Esophagus muscularis mucosa (tissue), 4 donors: ENCODE measurements around the gene LENG8. TPM values are rescaled to one million over a fixed set of nuclear protein-coding genes. Genes with fewer than 3 reads are reported as not detected.

Experiments
- DNase-seq: peaks from one replicate; pipeline ENCODE4 v3.0.0-alpha.2; 2017; ENCODE audit errors: extremely low spot score
- H3K27ac ChIP-seq, 4 donors: fragments of 200-600 bp; sonication (generic); replicated peaks in 1 of 4; 1 replicate in 3 of 4; 2 replicates in 1 of 4; pipeline ENCODE4 v1.5.1; 2016 to 2019; ENCODE audit warnings: mild to moderate bottlenecking in 1 of 4
- H3K27me3 ChIP-seq, 4 donors: fragments of 200-600 bp; sonication (generic); one replicate each; pipeline versions ENCODE4 v1.5.1 to v1.6.0; 2016 to 2019
- H3K36me3 ChIP-seq, 4 donors: fragments of 200-600 bp; sonication (generic); one replicate each; pipeline ENCODE4 v1.5.1; 2016 to 2019
- H3K4me1 ChIP-seq, 4 donors: fragments of 200-600 bp; sonication (generic); one replicate each; pipeline ENCODE4 v1.5.1; 2016 to 2019
- H3K4me3 ChIP-seq, 4 donors: fragments of 200-600 bp; sonication (generic); 1 replicate in 2 of 4; 2 replicates in 2 of 4; pipeline ENCODE4 v1.5.1; 2016 to 2019; ENCODE audit warnings: mild to moderate bottlenecking in 4 of 4, moderate library complexity in 1 of 4
- H3K9me3 ChIP-seq, 4 donors: fragments of 200-600 bp; sonication (generic); 1 replicate in 3 of 4; 2 replicates in 1 of 4; pipeline ENCODE4 v1.5.1; 2016 to 2019
- CTCF ChIP-seq, 3 experiments: fragments of 200-600 bp in 2 of 3; fragments of 450-650 bp in 1 of 3; sonication (generic) in 2 of 3; IDR thresholded peaks; one replicate each; pipeline ENCODE4 v1.5.1; 2017 to 2019; ENCODE audit warnings: antibody characterized with exemption in 3 of 3, mild to moderate bottlenecking in 2 of 3, moderate library complexity in 1 of 3
- EP300 ChIP-seq: sonication (generic); formaldehyde crosslinking; IDR thresholded peaks from one replicate; pipeline ENCODE4 v1.6.1; 2017; ENCODE audit warnings: antibody characterized with exemption
- POLR2A ChIP-seq: fragments of 450-650 bp; IDR thresholded peaks from one replicate; pipeline ENCODE4 v1.6.1; 2017; ENCODE audit warnings: antibody characterized with exemption, moderate library complexity, mild to moderate bottlenecking, low read depth
- POLR2AphosphoS5 ChIP-seq, 2 donors: sonication (generic); formaldehyde crosslinking; IDR thresholded peaks; one replicate each; pipeline ENCODE4 v1.6.1; 2017; ENCODE audit warnings: antibody characterized with exemption in 2 of 2
- WGBS: methylation state at CpG from one replicate; pipeline ENCODE4 v1.1.5; 2018; 5-methylcytosine and 5-hydroxymethylcytosine counted together
- intact Hi-C: fragments of 100-400 bp; cut with DNase I; formaldehyde crosslinking; loops from one replicate; pipeline ENCODE4 v1.15.1; 2023
- total RNA-seq, 4 donors: library from RNA; depleted of rRNA; stranded (reverse); fragments of >200 nt; gene quantifications; one replicate each; pipeline versions ENCODE4 v1.1.0 to v1.2.1, GENCODE V29; 2016

LENG8 gene
- total RNA-seq, 4 donors from 2014 or later = 42.9 to 115 (median 72.2) TPM

GRCh38 chr19:54435551-54436016 is 13.4 kb upstream of the LENG8 start:
- peak overlapping the region in 1 of 4 donors; percentile 18 for H3K27ac ChIP-seq
- peaks cover 0 to 24% (median 7%) of the 10 kb centered on the region in 4 donors for H3K27me3 ChIP-seq
- TF ChIP-seq POLR2AphosphoS5 (IDR thresholded peaks at IDR 0.05) (no peak), POLR2A (no peak)
- H3K9me3 ChIP-seq = no peaks in the 10 kb centered on the region
- H3K36me3 ChIP-seq = peaks cover 0 to 5% (median 1%) of the 10 kb centered on the region in 4 donors
- no peak for DNase-seq
- WGBS = 45% methylated on average over 13 of the region's 16 CpGs
- intact Hi-C loops = loop anchor here (5.0 kb wide), 1 partner anchor 42 kb away; no protein-coding TSS in a partner anchor
- H3K4me1 ChIP-seq = peaks cover 33 to 53% (median 44%) of the 10 kb centered on the region in 4 donors
- no peak overlapping the region for H3K4me3 ChIP-seq

- H3K4me1 ChIP-seq = peaks cover 28 to 48% (median 39%) of the 10 kb centered on the region in 4 donors
- no peak overlapping the region for H3K4me3 ChIP-seq
- intact Hi-C loops = loop anchor here (5.0 kb wide), 1 partner anchor 41 kb away; no protein-coding TSS in a partner anchor
- peaks cover 0 to 9% (median 2%) of the 10 kb centered on the region in 4 donors for H3K36me3 ChIP-seq
- H3K9me3 ChIP-seq = no peaks in the 10 kb centered on the region
- whole genome bisulfite sequencing = 52% methylated on average over 9 of the region's 15 CpGs
- peaks cover 0 to 19% (median 3%) of the 10 kb centered on the region in 4 donors for H3K27me3 ChIP-seq
- peak overlapping the region in 1 of 4 donors; percentile 18 for H3K27ac ChIP-seq
- DNase-seq = no peak
- TF ChIP-seq CTCF (IDR thresholded peaks at IDR 0.05) (no peak), POLR2AphosphoS5 (IDR thresholded peaks at IDR 0.05) (no peak), EP300 (no peak)
Measured at GRCh38 chr19:54436031-54436523, 12.9 kb upstream of the LENG8 start.

GRCh38 chr19:54436628-54437252 is 12.3 kb upstream of the LENG8 start:
- H3K4me1 ChIP-seq = peaks cover 21 to 41% (median 32%) of the 10 kb centered on the region in 4 donors
- no peaks in the 10 kb centered on the region for H3K9me3 ChIP-seq
- DNase-seq = no peak
- H3K27me3 ChIP-seq = peaks cover 0 to 13% (median 3%) of the 10 kb centered on the region in 4 donors
- intact Hi-C loops = loop anchor here (5.0 kb wide), 1 partner anchor 41 kb away; no protein-coding TSS in a partner anchor
- TF ChIP-seq EP300 (no peak), POLR2A (no peak), CTCF (IDR thresholded peaks at IDR 0.05) (no peak), POLR2AphosphoS5 (IDR thresholded peaks at IDR 0.05) (no peak)
- no peak overlapping the region for H3K4me3 ChIP-seq
- H3K27ac ChIP-seq = peak overlapping the region in 1 of 4 donors; percentile 18
- 68% methylated on average over 10 of the region's 10 CpGs for WGBS
- peaks cover 0 to 14% (median 2%) of the 10 kb centered on the region in 4 donors for H3K36me3 ChIP-seq

- Histone ChIP-seq H3K36me3 (peaks cover 0 to 36% (median 11%) of the 10 kb centered on the region in 4 donors), H3K9me3 (no peaks in the 10 kb centered on the region), H3K4me3 (no peak overlapping the region), H3K27ac (no peak overlapping the region), H3K27me3 (no peaks in the 10 kb centered on the region), H3K4me1 (peaks cover 20 to 37% (median 29%) of the 10 kb centered on the region in 4 donors)
- TF ChIP-seq POLR2A (no peak), CTCF (IDR thresholded peaks at IDR 0.05) (peak in 2 of 3 experiments; percentile 11 to 29), POLR2AphosphoS5 (IDR thresholded peaks at IDR 0.05) (no peak), EP300 (no peak)
- WGBS = 63% methylated on average over 10 of the region's 15 CpGs
- DNase-seq = no peak
- intact Hi-C loops = loop anchor here (5.0 kb wide), 1 partner anchor 38 kb away; no protein-coding TSS in a partner anchor
Measured at GRCh38 chr19:54439174-54439851, 9.7 kb upstream of the LENG8 start.

GRCh38 chr19:54440641-54441040 is 8.4 kb upstream of the LENG8 start:
- Histone ChIP-seq H3K4me3 (no peak overlapping the region), H3K27me3 (no peaks in the 10 kb centered on the region), H3K9me3 (no peaks in the 10 kb centered on the region), H3K4me1 (peaks cover 7 to 24% (median 18%) of the 10 kb centered on the region in 4 donors), H3K27ac (no peak overlapping the region), H3K36me3 (peaks cover 0 to 49% (median 23%) of the 10 kb centered on the region in 4 donors)
- 95% methylated on average over 5 of the region's 5 CpGs for WGBS
- intact Hi-C loops = no loop called here
- TF ChIP-seq CTCF (IDR thresholded peaks at IDR 0.05) = no peak
- no peak for TF ChIP-seq EP300
- no peak for TF ChIP-seq POLR2A
- TF ChIP-seq POLR2AphosphoS5 (IDR thresholded peaks at IDR 0.05) = no peak
- no peak for DNase-seq
